Measurements from ENCODE around the gene NKG7. TPM values are rescaled to one million over a fixed set of nuclear protein-coding genes. Genes with fewer than 3 reads are reported as not detected.

The NKG7 gene
- total RNA-seq, 1 experiment from 2014 or later, result not detected

DNA sequence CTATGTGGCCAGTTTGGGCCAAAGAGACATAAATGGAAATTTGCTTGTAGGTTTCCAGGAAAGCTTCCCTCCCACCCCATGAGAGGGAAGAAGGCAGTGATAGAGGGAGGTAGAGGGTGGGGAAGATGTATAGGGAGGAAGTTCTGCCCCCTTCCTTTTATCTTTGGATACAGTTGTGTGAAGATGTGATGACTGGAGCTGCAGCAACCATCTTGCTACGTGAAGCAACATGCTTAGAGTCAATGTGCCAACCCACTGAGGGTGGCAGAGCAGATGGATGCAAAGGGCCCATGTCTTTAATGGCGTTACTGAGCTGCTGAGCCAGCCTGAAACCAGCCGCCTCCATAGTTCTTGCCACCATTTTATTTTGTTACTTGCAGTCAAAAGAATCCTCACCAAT lies 41.3 kb downstream of the NKG7 start:
- no peaks in the 10 kb centered on the region for H3K79me2 ChIP-seq (ENCODE audit: low read depth)
- H4K20me1 ChIP-seq (ENCODE audit: insufficient read depth), result no peaks in the 10 kb centered on the region
- no TSS peak for BruUV-seq (replicated peaks)
- H2AFZ ChIP-seq, result no peak overlapping the region
- H3K4me2 ChIP-seq, result no peak overlapping the region
- no peak overlapping the region for H3K4me3 ChIP-seq
- no peaks in the 10 kb centered on the region for H3K4me1 ChIP-seq (replicated peaks; ENCODE audit: insufficient read depth)
- no peaks in the 10 kb centered on the region for H3F3A ChIP-seq (ENCODE audit: insufficient read depth, low read depth)
- CTCF ChIA-PET, result no interaction called here
- intact Hi-C loops (cut with micrococcal nuclease; ENCODE audit: unreplicated experiment), result no loop called here
- no peaks in the 10 kb centered on the region for H3K9me2 ChIP-seq (ENCODE audit: insufficient read depth)
- H3K27me3 ChIP-seq (ENCODE audit: insufficient read depth, low read depth), result peaks cover 4% of the 10 kb centered on the region; the same call in 1 of the 2 replicates
- POLR2A ChIA-PET (ENCODE audit: unreplicated experiment), result no interaction called here
- H3K36me3 ChIP-seq (ENCODE audit: low read depth), result no peaks in the 10 kb centered on the region
- no peak overlapping the region for H3K27ac ChIP-seq
- H3K9me3 ChIP-seq (ENCODE audit: insufficient read depth, low read depth), result no peaks in the 10 kb centered on the region
- TF ChIP-seq, protein P1, sequence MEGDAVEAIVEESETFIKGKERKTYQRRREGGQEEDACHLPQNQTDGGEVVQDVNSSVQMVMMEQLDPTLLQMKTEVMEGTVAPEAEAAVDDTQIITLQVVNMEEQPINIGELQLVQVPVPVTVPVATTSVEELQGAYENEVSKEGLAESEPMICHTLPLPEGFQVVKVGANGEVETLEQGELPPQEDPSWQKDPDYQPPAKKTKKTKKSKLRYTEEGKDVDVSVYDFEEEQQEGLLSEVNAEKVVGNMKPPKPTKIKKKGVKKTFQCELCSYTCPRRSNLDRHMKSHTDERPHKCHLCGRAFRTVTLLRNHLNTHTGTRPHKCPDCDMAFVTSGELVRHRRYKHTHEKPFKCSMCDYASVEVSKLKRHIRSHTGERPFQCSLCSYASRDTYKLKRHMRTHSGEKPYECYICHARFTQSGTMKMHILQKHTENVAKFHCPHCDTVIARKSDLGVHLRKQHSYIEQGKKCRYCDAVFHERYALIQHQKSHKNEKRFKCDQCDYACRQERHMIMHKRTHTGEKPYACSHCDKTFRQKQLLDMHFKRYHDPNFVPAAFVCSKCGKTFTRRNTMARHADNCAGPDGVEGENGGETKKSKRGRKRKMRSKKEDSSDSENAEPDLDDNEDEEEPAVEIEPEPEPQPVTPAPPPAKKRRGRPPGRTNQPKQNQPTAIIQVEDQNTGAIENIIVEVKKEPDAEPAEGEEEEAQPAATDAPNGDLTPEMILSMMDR (conservative IDR thresholded peaks at IDR 0.05), result no peak
- TF ChIP-seq EZH2 (IDR thresholded peaks at IDR 0.05; ENCODE audit: low read depth), result no peak
- DNase-seq, result no peak

DNA sequence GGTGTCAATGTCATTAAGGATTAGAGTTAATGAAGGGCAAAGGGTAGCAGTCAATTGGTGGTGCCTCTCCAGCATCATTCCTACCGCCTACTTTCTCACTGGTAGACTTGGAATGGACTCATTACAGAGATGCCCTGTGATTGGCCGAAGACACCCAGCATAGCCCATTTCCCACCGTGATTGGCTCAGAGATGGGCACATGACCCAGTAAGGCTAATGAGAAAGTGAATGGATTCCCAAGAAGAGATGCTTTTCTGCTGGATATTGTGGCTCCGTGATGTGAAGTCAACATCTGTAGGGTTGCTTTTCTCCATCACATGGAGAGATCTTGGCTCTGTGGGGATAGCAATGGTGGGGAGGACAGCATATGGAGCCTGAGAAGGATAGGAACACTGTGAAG lies 42.1 kb downstream of the NKG7 start:
- ChIA-PET CTCF (no interaction called here), POLR2A (ENCODE audit: unreplicated experiment) (no interaction called here)
- no TSS peak for BruUV-seq (replicated peaks)
- H3K9me2 ChIP-seq (ENCODE audit: insufficient read depth), result no peaks in the 10 kb centered on the region
- no peak overlapping the region for H2AFZ ChIP-seq
- H3K4me2 ChIP-seq, result no peak overlapping the region
- H3F3A ChIP-seq (ENCODE audit: insufficient read depth, low read depth), result no peaks in the 10 kb centered on the region
- H4K20me1 ChIP-seq (ENCODE audit: insufficient read depth), result no peaks in the 10 kb centered on the region
- H3K9me3 ChIP-seq (ENCODE audit: insufficient read depth, low read depth), result no peaks in the 10 kb centered on the region
- H3K4me3 ChIP-seq, result no peak overlapping the region
- intact Hi-C loops (cut with micrococcal nuclease; ENCODE audit: unreplicated experiment), result no loop called here
- no peak for DNase-seq
- TF ChIP-seq, protein P1 (conservative IDR thresholded peaks at IDR 0.05), result no peak
- TF ChIP-seq EZH2 (IDR thresholded peaks at IDR 0.05; ENCODE audit: low read depth), result no peak
- no peaks in the 10 kb centered on the region for H3K36me3 ChIP-seq (ENCODE audit: low read depth)
- no peaks in the 10 kb centered on the region for H3K4me1 ChIP-seq (replicated peaks; ENCODE audit: insufficient read depth)
- H3K27ac ChIP-seq, result no peak overlapping the region
- H3K79me2 ChIP-seq (ENCODE audit: low read depth), result no peaks in the 10 kb centered on the region
- peaks cover 8% of the 10 kb centered on the region; the same call in 1 of the 2 replicates for H3K27me3 ChIP-seq (ENCODE audit: insufficient read depth, low read depth)

DNA sequence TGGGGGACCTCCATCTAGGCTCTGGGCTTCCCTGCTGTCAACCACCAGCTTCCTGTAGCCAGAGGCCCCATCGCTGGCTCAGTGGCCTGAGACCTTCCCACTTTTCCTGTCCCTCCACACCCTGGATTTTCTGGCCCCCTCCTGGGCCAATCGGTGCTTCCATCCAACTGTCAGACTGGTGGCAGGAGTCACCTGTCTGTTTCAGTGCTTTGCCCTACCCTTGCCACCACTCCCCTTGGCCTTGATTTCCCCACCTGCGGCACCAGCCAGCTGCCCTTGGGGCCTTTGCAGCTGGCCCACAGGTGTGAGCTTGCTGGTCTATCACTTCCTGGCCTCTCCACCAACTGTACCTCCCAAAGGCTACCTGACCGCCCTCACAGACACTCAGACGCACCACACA lies 43.0 kb downstream of the NKG7 start:
- DNase-seq, result no peak
- Histone ChIP-seq H3K36me3 (ENCODE audit: low read depth) (no peaks in the 10 kb centered on the region), H3K27ac (no peak overlapping the region), H3F3A (ENCODE audit: insufficient read depth, low read depth) (no peaks in the 10 kb centered on the region), H3K9me2 (ENCODE audit: insufficient read depth) (no peaks in the 10 kb centered on the region), H3K27me3 (ENCODE audit: insufficient read depth, low read depth) (peaks cover 11% of the 10 kb centered on the region), H3K4me2 (no peak overlapping the region), H3K79me2 (ENCODE audit: low read depth) (no peaks in the 10 kb centered on the region), H4K20me1 (ENCODE audit: insufficient read depth) (no peaks in the 10 kb centered on the region), H3K4me1 (replicated peaks; ENCODE audit: insufficient read depth) (no peaks in the 10 kb centered on the region), H3K4me3 (no peak overlapping the region), H2AFZ (no peak overlapping the region), H3K9me3 (ENCODE audit: insufficient read depth, low read depth) (no peaks in the 10 kb centered on the region)
- TF ChIP-seq, protein P1 (conservative IDR thresholded peaks at IDR 0.05), result no peak
- no peak for TF ChIP-seq EZH2 (IDR thresholded peaks at IDR 0.05; ENCODE audit: low read depth)
- intact Hi-C loops (cut with micrococcal nuclease; ENCODE audit: unreplicated experiment), result no loop called here
- CTCF ChIA-PET, result no interaction called here
- POLR2A ChIA-PET (ENCODE audit: unreplicated experiment), result no interaction called here
- BruUV-seq (replicated peaks), result no TSS peak
